ENCODE results near the gene JAKMIP2. TPM values are rescaled to one million over a fixed set of nuclear protein-coding genes. Genes with fewer than 3 reads are reported as not detected.

JAKMIP2 gene
- total RNA-seq, 1 experiment from 2014 or later, result 6.4 TPM

GRCh38 chr5:147673266-147673665 is 109.3 kb downstream of the JAKMIP2 start:
- no peak for DNase-seq
- Histone ChIP-seq H4K91ac (ENCODE audit: insufficient read length, low read depth, low read length) (no peak overlapping the region), H3K27me3 (ENCODE audit: insufficient read depth, low read length) (no peaks in the 10 kb centered on the region), H2BK15ac (ENCODE audit: low read depth, low read length) (no peak overlapping the region), H3K23me2 (ENCODE audit: insufficient read length, low read depth, low read length, poor library complexity, severe bottlenecking) (no peaks in the 10 kb centered on the region), H2BK120ac (ENCODE audit: low read depth, low read length, poor library complexity, severe bottlenecking) (no peak overlapping the region), H3T11ph (ENCODE audit: low read length) (no peak overlapping the region), H3K18ac (ENCODE audit: insufficient read length, low read depth, low read length) (no peak overlapping the region), H3K4ac (ENCODE audit: low read depth, low read length) (no peak overlapping the region), H2AK5ac (ENCODE audit: insufficient read length, low read length) (no peak overlapping the region), H4K5ac (ENCODE audit: insufficient read length, low read depth, low read length) (no peak overlapping the region), H3K4me2 (ENCODE audit: insufficient read depth, insufficient read length, low read length) (no peak overlapping the region), H4K8ac (replicated peaks; ENCODE audit: insufficient read length, low read depth, low read length) (no peak overlapping the region), H2BK12ac (ENCODE audit: insufficient read length, low read depth, low read length) (no peak overlapping the region), H3K14ac (ENCODE audit: insufficient read depth, low read length) (no peak overlapping the region), H2BK5ac (ENCODE audit: insufficient read length, low read length) (no peak overlapping the region), H3K27ac (ENCODE audit: insufficient read length, low read depth, low read length) (no peak overlapping the region), H3K9ac (ENCODE audit: extremely low read depth, insufficient read length, low read length) (no peak overlapping the region), H2AFZ (ENCODE audit: low read length) (no peak overlapping the region), H3K79me2 (ENCODE audit: insufficient read depth, low read length) (no peaks in the 10 kb centered on the region), H4K20me1 (ENCODE audit: control insufficient read depth, insufficient read depth, insufficient read length) (no peaks in the 10 kb centered on the region), H3K23ac (ENCODE audit: insufficient read length, low read depth, low read length) (no peak overlapping the region), H3K4me1 (ENCODE audit: insufficient read depth, low read length) (no peaks in the 10 kb centered on the region), H3K9me3 (ENCODE audit: control insufficient read depth, low read depth, low read length) (no peaks in the 10 kb centered on the region), H2BK20ac (ENCODE audit: low read depth, low read length, poor library complexity, severe bottlenecking) (no peak overlapping the region), H3K79me1 (ENCODE audit: insufficient read depth, low read depth, low read length, poor library complexity, severe bottlenecking) (no peaks in the 10 kb centered on the region), H3K56ac (ENCODE audit: insufficient read length, low read depth, low read length) (no peak overlapping the region)
- Mint-ChIP-seq H3K9me3 (no peaks in the 10 kb centered on the region), H3K36me3 (ENCODE audit: insufficient read depth in 1 of 3, low read depth in 3 of 3) (peaks cover 12 to 23% (median 13%) of the 10 kb centered on the region in 3 experiments; a peak in 6 of 7 replicates), H3K27ac (no peak overlapping the region), H3K4me3 (no peak overlapping the region), H3K27me3 (ENCODE audit: low read depth) (no peaks in the 10 kb centered on the region), H3K4me1 (peaks cover 0 to under 1% of the 10 kb centered on the region in 2 experiments; a peak in 1 of 4 replicates)
- TF ChIP-seq, protein P1, sequence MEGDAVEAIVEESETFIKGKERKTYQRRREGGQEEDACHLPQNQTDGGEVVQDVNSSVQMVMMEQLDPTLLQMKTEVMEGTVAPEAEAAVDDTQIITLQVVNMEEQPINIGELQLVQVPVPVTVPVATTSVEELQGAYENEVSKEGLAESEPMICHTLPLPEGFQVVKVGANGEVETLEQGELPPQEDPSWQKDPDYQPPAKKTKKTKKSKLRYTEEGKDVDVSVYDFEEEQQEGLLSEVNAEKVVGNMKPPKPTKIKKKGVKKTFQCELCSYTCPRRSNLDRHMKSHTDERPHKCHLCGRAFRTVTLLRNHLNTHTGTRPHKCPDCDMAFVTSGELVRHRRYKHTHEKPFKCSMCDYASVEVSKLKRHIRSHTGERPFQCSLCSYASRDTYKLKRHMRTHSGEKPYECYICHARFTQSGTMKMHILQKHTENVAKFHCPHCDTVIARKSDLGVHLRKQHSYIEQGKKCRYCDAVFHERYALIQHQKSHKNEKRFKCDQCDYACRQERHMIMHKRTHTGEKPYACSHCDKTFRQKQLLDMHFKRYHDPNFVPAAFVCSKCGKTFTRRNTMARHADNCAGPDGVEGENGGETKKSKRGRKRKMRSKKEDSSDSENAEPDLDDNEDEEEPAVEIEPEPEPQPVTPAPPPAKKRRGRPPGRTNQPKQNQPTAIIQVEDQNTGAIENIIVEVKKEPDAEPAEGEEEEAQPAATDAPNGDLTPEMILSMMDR (conservative IDR thresholded peaks at IDR 0.05), result no peak
- no CpG with 5 or more reads among the region's 3 CpGs for WGBS (ENCODE audit: extremely low coverage, insufficient read length, low lambda C conversion rate)
